AG04450 (cell line): ENCODE data around the gene ROBO1. TPM values are rescaled to one million over a fixed set of nuclear protein-coding genes. Genes with fewer than 3 reads are reported as not detected.

Experiments
- CTCF ChIA-PET: fragments of 300-600, 350-600 bp; formaldehyde crosslinking; extraction: SDS; loops from one replicate; lab custom pipeline; 2022; ENCODE audit warnings: antibody characterized with exemption, inconsistent platforms; lab: Charles Lee
- POLR2A ChIA-PET: fragments of 350-600 bp; formaldehyde crosslinking; extraction: SDS; loops from one replicate; lab custom pipeline; 2021; ENCODE audit warnings: antibody characterized with exemption, inconsistent platforms; lab: Yijun Ruan, JAX
- DNase-seq: peaks from one replicate; pipeline ENCODE4 v3.0.0-alpha.2; 2011; ENCODE audit warnings: low read depth, low spot score
- H3K27ac ChIP-seq: one replicate; pipeline ENCODE4 v1.5.1; 2012; ENCODE audit warnings: low read depth, low read length, control low read depth
- H3K27me3 ChIP-seq: one replicate; pipeline ENCODE4 v1.6.0; 2012; ENCODE audit warnings: low read length; ENCODE audit not compliant: control insufficient read depth, insufficient read depth
- H3K4me3 ChIP-seq: 2 replicates; pipeline ENCODE4 v1.5.1; 2011; ENCODE audit warnings: mild to moderate bottlenecking, low read depth, low read length, control low read depth
- H3K9me3 ChIP-seq: 2 replicates; pipeline ENCODE4 v1.5.1; 2012; ENCODE audit warnings: low read length; ENCODE audit not compliant: control insufficient read depth, insufficient read depth
- CTCF ChIP-seq: IDR thresholded peaks from 2 replicates; pipeline ENCODE4 v1.5.1; 2011; ENCODE audit warnings: low read depth, low read length, control low read depth, inconsistent platforms
- polyA plus RNA-seq: library from polyadenylated mRNA; depleted of rRNA; stranded (reverse); fragments of >200 nt; gene quantifications from 2 replicates; pipeline ENCODE4 v1.2.3, GENCODE V29; 2011

The ROBO1 gene
- polyA plus RNA-seq, 1 experiment: 66.0 TPM

DNA sequence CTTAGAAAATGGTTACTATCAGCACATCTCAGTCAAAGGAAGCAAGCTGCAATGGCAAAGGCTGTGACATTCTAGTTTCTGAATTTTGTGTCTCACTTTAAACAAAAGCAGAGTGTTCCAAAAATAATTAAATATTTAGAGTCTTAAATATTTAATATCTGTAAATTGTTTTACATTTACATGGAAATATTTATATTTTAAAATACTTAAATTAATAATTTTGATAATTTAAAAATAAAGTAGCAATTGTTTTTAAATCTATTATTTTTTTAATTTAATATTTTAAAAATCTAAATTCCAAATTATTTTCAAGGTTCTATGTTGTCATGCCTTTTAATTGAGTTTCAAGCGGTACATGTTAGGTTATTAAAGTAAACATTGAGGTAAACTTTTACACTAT is 843.1 kb downstream of the ROBO1 start:
- no peak for TF ChIP-seq CTCF
- Histone ChIP-seq H3K27me3 (no peaks in the 10 kb centered on the region), H3K9me3 (no peaks in the 10 kb centered on the region), H3K27ac (no peak overlapping the region), H3K4me3 (no peak overlapping the region)
- POLR2A ChIA-PET: no interaction called here
- CTCF ChIA-PET: no interaction called here
- no peak for DNase-seq

- peak; percentile 81 for DNase-seq
- no peaks in the 10 kb centered on the region; the same call in 1 of the 2 replicates for H3K9me3 ChIP-seq
- ChIA-PET CTCF (interaction anchor here (1.3 kb wide), 1 partner anchor 443 kb away, joined by 3 read pairs; no protein-coding TSS in a partner anchor), POLR2A (interaction anchor here (1.1 kb wide), 1 partner anchor 11 kb away, joined by 8 read pairs; no protein-coding TSS in a partner anchor)
- TF ChIP-seq CTCF: no peak
- peak overlapping the region; percentile 60 for H3K27ac ChIP-seq
- H3K27me3 ChIP-seq: no peaks in the 10 kb centered on the region
- H3K4me3 ChIP-seq: no peak overlapping the region
Measured at GRCh38 chr3:78919021-78919755, 848.6 kb downstream of the ROBO1 start.

GRCh38 chr3:78918361-78919020 is 849.3 kb downstream of the ROBO1 start:
- H3K9me3 ChIP-seq: no peaks in the 10 kb centered on the region; the same call in 1 of the 2 replicates
- H3K27ac ChIP-seq: peak overlapping the region; percentile 13
- TF ChIP-seq CTCF: no peak
- no peaks in the 10 kb centered on the region for H3K27me3 ChIP-seq
- ChIA-PET POLR2A (interaction anchor here (1.1 kb wide), 1 partner anchor 10 kb away, joined by 8 read pairs; no protein-coding TSS in a partner anchor), CTCF (interaction anchor here (1.3 kb wide), 1 partner anchor 444 kb away, joined by 3 read pairs; no protein-coding TSS in a partner anchor)
- no peak overlapping the region for H3K4me3 ChIP-seq
- DNase-seq: no peak

- Histone ChIP-seq H3K9me3 (no peaks in the 10 kb centered on the region; the same call in 1 of the 2 replicates), H3K27ac (no peak overlapping the region), H3K4me3 (no peak overlapping the region), H3K27me3 (no peaks in the 10 kb centered on the region)
- CTCF ChIA-PET: no interaction called here
- no peak for DNase-seq
- POLR2A ChIA-PET: interaction anchor here (0.6 kb wide), 1 partner anchor 13 kb away, joined by 11 read pairs; no protein-coding TSS in a partner anchor
- TF ChIP-seq CTCF: no peak
Measured at GRCh38 chr3:78917536-78917935, 850.3 kb downstream of the ROBO1 start.

DNA sequence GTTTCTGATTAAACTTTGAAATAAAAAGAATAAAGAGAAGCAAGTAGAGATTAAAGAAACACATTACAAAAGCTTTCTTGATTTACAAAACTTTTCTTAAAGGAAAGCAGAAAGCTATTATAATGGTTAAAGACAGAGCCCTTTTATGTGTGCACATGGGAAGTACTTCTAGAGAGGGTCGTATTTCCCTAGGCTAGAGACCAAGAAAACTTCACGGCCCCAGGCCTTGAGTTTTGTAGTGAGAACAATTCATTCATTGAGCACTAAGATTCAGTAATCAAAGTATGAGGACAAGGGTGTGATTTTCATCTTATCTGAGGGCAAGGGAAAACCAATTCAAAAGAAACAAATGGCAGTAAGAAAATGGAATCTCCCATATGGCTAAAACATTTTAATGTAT is 854.1 kb downstream of the ROBO1 start:
- CTCF ChIA-PET: no interaction called here
- Histone ChIP-seq H3K27me3 (no peaks in the 10 kb centered on the region), H3K9me3 (no peaks in the 10 kb centered on the region; the same call in 1 of the 2 replicates), H3K27ac (no peak overlapping the region), H3K4me3 (no peak overlapping the region)
- DNase-seq: no peak
- POLR2A ChIA-PET: no interaction called here
- no peak for TF ChIP-seq CTCF
